Spleen (tissue), 11 donors: ENCODE results near the gene SOS1. TPM values are rescaled to one million over a fixed set of nuclear protein-coding genes. Genes with fewer than 3 reads are reported as not detected.

Experiments used
- DNase-seq: peaks from one replicate; pipeline ENCODE4 v3.0.0-alpha.2; 2020
- H3K27ac ChIP-seq, 8 donors: fragments of 200-600 bp; sonication (generic) in 7 of 8; 1 replicate in 4 of 8; 2 replicates in 4 of 8; pipeline versions ENCODE4 v1.5.0 to v1.8.0; 2016 to 2021; ENCODE audit warnings: inconsistent platforms in 4 of 8, mild to moderate bottlenecking in 4 of 8, moderate library complexity in 1 of 8
- H3K27me3 ChIP-seq, 7 donors: fragments of 200-600 bp; sonication (generic) in 6 of 7; replicated peaks in 1 of 7; 1 replicate in 4 of 7; 2 replicates in 3 of 7; pipeline versions ENCODE4 v1.5.0 to v1.8.0; 2016 to 2021; ENCODE audit warnings: inconsistent platforms in 3 of 7, mild to moderate bottlenecking in 1 of 7
- H3K36me3 ChIP-seq, 6 donors: fragments of 200-600 bp; sonication (generic) in 5 of 6; 1 replicate in 4 of 6; 2 replicates in 2 of 6; pipeline versions ENCODE4 v1.5.0 to v1.8.0; 2016 to 2021; ENCODE audit warnings: inconsistent platforms in 2 of 6
- H3K4me1 ChIP-seq, 6 donors: fragments of 200-600 bp; sonication (generic) in 5 of 6; 1 replicate in 3 of 6; 2 replicates in 3 of 6; pipeline versions ENCODE4 v1.5.0 to v1.8.0; 2016 to 2021; ENCODE audit warnings: inconsistent platforms in 3 of 6
- H3K4me3 ChIP-seq, 8 donors: fragments of 200-600 bp; sonication (generic) in 7 of 8; 1 replicate in 4 of 8; 2 replicates in 4 of 8; pipeline versions ENCODE4 v1.5.0 to v1.8.0; 2016 to 2021; ENCODE audit warnings: inconsistent platforms in 4 of 8, mild to moderate bottlenecking in 4 of 8, moderate library complexity in 2 of 8
- H3K9me3 ChIP-seq, 8 donors: fragments of 200-600 bp; sonication (generic) in 7 of 8; 1 replicate in 4 of 8; 2 replicates in 4 of 8; pipeline versions ENCODE4 v1.5.0 to v1.8.0; 2016 to 2021; ENCODE audit warnings: inconsistent platforms in 4 of 8
- CTCF ChIP-seq, 11 experiments: fragments of 200-600 bp in 7 of 11; fragments of 450-650 bp in 4 of 11; sonication (generic) in 4 of 11; IDR thresholded peaks in 8 of 11; conservative IDR thresholded peaks in 3 of 11; 1 replicate in 7 of 11; 2 replicates in 4 of 11; pipeline versions ENCODE4 v1.4.0 to v1.8.0; 2016 to 2021; ENCODE audit warnings: antibody characterized with exemption in 11 of 11, inconsistent platforms in 4 of 11, mild to moderate bottlenecking in 1 of 11
- POLR2A ChIP-seq, 3 donors: fragments of 450-650 bp; IDR thresholded peaks; one replicate each; pipeline ENCODE4 v1.5.1; 2017; ENCODE audit warnings: antibody characterized with exemption in 3 of 3, mild to moderate bottlenecking in 1 of 3
- POLR2AphosphoS5 ChIP-seq, 3 donors: sonication (generic); formaldehyde crosslinking; IDR thresholded peaks; one replicate each; pipeline ENCODE4 v1.5.1; 2017; ENCODE audit warnings: antibody characterized with exemption in 3 of 3
- WGBS, 5 donors: extraction: QIAGEN DNeasy Blood & Tissue Kit in 3 of 5; methylation state at CpG; one replicate each; pipeline versions ENCODE4 v1.1.5 to v1.1.7; 2013 to 2018; 5-methylcytosine and 5-hydroxymethylcytosine counted together
- intact Hi-C: fragments of 100-400 bp; cut with DNase I; formaldehyde crosslinking; loops from one replicate; pipeline ENCODE4 v1.15.0; 2023; ENCODE audit warnings: low total_unique reads
- polyA plus RNA-seq, 3 donors: library from polyadenylated mRNA; stranded (reverse); fragments of 200-250 nt; gene quantifications; one replicate each; pipeline ENCODE4 v1.2.1, GENCODE V29; 2013
- total RNA-seq, 7 donors: library from RNA; depleted of rRNA in 3 of 7; stranded (reverse); fragments of >200 nt in 3 of 7; fragmentation: NEBNext Ultra II Directional in 4 of 7; extraction: Animal tissue kit (Norgen Biotek cat#: 25700) in 4 of 7; gene quantifications; one replicate each; pipeline versions ENCODE4 v1.1.0 to v1.2.1, GENCODE V29; 2016 to 2021
- donor health status: healthy with polysubstance abuse.
- donor health status: DM: no; HTN: no; CAD: no; lungs with moderate emphysema.
- donor health status: DM: no; HTN: no; CAD: no.
- donor health status: Bipolar disorder and iron deficiency.
- donor health status: healthy.
- donor health status: DM: no; HTN: no; CAD: no.
- donor health status: DM: yes; HTN: yes; CAD: no.

The SOS1 gene
- total and polyA plus RNA-seq, 10 donors: 5.9 to 85.8 (median 42.8) TPM

- no peak overlapping the region for H3K27ac ChIP-seq
- intact Hi-C loops: no loop called here
- H3K9me3 ChIP-seq: no peaks in the 10 kb centered on the region
- no peaks in the 10 kb centered on the region for H3K36me3 ChIP-seq
- no peak overlapping the region for H3K4me3 ChIP-seq
- H3K4me1 ChIP-seq: no peaks in the 10 kb centered on the region
- TF ChIP-seq POLR2AphosphoS5 (IDR thresholded peaks at IDR 0.05): no peak
- no peak for TF ChIP-seq CTCF (IDR thresholded peaks at IDR 0.05 in 8 of 11, conservative IDR thresholded peaks at IDR 0.05 in 3 of 11)
- TF ChIP-seq POLR2A (IDR thresholded peaks at IDR 0.05): no peak
- WGBS, 5 donors: 86 to 99% (median 95%) methylated on average over 2 of the region's 2 CpGs
- DNase-seq: no peak
- no peaks in the 10 kb centered on the region for H3K27me3 ChIP-seq
Measured at GRCh38 chr2:38968021-38968420, 152.8 kb downstream of the SOS1 start.

DNA sequence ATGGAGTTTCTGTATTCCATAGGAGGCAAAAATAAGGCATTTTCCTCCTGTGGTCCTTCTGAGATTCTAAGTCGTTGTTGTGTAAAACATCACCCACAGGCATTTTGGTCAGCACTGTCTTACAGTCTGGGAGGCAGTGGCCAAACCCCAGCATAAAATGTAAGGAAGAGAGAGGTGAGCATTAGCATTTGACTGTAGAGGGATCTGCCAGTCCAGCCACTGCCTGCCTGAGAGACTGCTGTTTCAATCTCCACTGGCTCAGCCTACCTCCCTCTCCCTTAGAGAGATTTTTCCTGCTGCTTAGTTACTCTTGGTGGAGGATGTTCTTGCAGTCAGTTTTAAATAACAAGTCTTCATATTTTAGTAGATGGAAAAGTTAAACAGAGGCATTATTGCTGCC is 154.2 kb downstream of the SOS1 start:
- intact Hi-C loops: no loop called here
- Histone ChIP-seq H3K4me1 (no peaks in the 10 kb centered on the region), H3K27me3 (no peaks in the 10 kb centered on the region), H3K36me3 (no peaks in the 10 kb centered on the region), H3K4me3 (no peak overlapping the region), H3K9me3 (no peaks in the 10 kb centered on the region), H3K27ac (no peak overlapping the region)
- TF ChIP-seq POLR2AphosphoS5 (IDR thresholded peaks at IDR 0.05): no peak
- no peak for TF ChIP-seq POLR2A (IDR thresholded peaks at IDR 0.05)
- TF ChIP-seq CTCF (IDR thresholded peaks at IDR 0.05 in 8 of 11, conservative IDR thresholded peaks at IDR 0.05 in 3 of 11): no peak
- 72 to 89% (median 76%) methylated on average over 1 of the region's 1 CpG for WGBS, 5 donors
- no peak for DNase-seq

DNA sequence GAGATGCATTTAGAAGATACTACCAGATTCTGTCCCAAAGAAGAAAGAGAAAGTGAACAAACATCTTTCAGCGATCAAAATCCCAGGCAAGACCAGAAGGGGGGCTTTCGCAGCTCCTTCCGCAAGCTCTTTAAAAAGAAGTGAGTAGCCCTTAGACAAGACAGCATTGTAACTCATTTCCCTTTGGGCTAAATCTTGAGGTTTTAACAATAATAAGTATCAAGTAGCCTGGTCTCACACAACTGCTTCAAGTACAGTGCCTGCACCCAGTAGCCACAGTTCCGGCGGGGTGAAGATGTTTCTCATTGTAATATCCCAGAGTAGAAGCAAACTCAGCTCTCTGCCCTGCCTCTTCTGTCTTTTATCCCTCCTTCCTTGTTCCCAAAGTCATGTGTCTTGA is 154.8 kb downstream of the SOS1 start:
- no peak overlapping the region for H3K27ac ChIP-seq
- H3K27me3 ChIP-seq: peaks cover 0 to under 1% (median 0%) of the 10 kb centered on the region in 7 donors
- no peak overlapping the region for H3K4me3 ChIP-seq
- intact Hi-C loops: no loop called here
- no peaks in the 10 kb centered on the region for H3K9me3 ChIP-seq
- DNase-seq: no peak
- no peaks in the 10 kb centered on the region for H3K4me1 ChIP-seq
- TF ChIP-seq POLR2A (IDR thresholded peaks at IDR 0.05): no peak
- TF ChIP-seq POLR2AphosphoS5 (IDR thresholded peaks at IDR 0.05): no peak
- no peak for TF ChIP-seq CTCF (IDR thresholded peaks at IDR 0.05 in 8 of 11, conservative IDR thresholded peaks at IDR 0.05 in 3 of 11)
- WGBS, 5 donors: 97 to 98% (median 97%) methylated on average over 5 of the region's 5 CpGs
- no peaks in the 10 kb centered on the region for H3K36me3 ChIP-seq

- Histone ChIP-seq H3K9me3 (no peaks in the 10 kb centered on the region), H3K27ac (no peak overlapping the region), H3K4me3 (peak overlapping the region in 6 of 8 donors; percentile 25 to 66 (median 40)), H3K4me1 (peaks cover 0 to 14% (median 11%) of the 10 kb centered on the region in 6 donors), H3K36me3 (no peaks in the 10 kb centered on the region), H3K27me3 (peaks cover 0 to 24% (median 9%) of the 10 kb centered on the region in 7 donors)
- intact Hi-C loops: no loop called here
- TF ChIP-seq POLR2AphosphoS5 (IDR thresholded peaks at IDR 0.05): no peak
- no peak for DNase-seq
- WGBS, 5 donors: 64 to 75% (median 66%) methylated on average over 34 of the region's 34 CpGs
Measured at GRCh38 chr2:38960609-38961320, 160.1 kb downstream of the SOS1 start.
